Measurements from ENCODE around the gene SAP25.
"Not testable (repeated sequence)": the region's sequence is repeated elsewhere in the genome, so short reads cannot be mapped to it uniquely, and the experiment has no call there.

Gene SAP25

DNA sequence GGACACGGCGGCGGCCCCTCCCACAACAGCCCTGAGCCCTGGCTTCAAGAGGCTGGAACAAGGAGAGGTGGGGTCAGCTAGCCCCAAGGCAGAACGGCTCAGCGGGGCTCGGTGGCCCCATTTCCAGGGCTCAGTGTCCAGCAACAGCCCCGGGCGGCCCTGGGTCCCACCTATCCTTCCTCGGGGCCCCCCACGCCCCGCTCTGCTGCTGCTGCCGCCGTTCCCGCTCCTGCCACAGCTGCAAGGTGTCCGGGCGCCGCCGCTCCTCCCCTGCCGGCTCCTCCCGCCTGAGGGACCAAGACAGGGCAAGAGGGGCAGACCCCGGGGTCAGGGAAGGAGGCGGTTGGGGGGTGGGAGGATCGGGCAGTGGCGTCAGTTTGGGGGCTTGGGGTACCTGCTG, 3.4 kb upstream of the SAP25 start:
- no peak overlapping the region for H3K27ac ChIP-seq
- DNase-seq (ENCODE audit: low read depth, low spot score): no peak

DNA sequence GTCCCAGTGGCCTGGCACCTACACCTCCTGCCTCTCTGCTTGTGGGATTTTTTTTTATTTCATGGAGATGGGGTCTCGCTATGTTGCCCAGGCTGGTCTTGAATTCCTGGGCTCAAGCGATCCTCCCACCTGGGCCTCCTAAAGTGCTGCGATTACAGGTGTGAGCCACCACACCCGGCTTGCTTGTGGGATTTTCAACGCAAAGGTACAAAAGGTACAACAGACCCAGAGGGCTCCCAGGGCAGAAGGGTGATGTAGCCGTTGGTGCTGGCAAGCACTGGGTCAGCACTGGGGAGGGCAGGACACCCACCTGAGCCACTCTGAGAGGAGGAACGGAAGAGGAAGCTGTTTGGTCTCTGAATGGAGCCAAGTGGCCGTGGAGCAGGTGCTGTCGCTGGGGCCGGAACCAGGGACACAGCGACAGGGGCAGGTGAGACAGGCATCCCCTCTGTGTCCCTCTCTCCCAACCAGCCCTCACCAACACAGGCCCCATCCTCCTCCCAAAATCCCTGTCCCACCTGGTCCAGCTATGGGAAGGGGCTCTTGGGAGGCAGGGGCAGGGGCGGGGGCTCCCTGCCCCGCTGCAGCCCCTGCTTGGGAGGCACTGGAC, 2.8 kb upstream of the SAP25 start:
- no peak for DNase-seq (ENCODE audit: low read depth, low spot score)

DNA sequence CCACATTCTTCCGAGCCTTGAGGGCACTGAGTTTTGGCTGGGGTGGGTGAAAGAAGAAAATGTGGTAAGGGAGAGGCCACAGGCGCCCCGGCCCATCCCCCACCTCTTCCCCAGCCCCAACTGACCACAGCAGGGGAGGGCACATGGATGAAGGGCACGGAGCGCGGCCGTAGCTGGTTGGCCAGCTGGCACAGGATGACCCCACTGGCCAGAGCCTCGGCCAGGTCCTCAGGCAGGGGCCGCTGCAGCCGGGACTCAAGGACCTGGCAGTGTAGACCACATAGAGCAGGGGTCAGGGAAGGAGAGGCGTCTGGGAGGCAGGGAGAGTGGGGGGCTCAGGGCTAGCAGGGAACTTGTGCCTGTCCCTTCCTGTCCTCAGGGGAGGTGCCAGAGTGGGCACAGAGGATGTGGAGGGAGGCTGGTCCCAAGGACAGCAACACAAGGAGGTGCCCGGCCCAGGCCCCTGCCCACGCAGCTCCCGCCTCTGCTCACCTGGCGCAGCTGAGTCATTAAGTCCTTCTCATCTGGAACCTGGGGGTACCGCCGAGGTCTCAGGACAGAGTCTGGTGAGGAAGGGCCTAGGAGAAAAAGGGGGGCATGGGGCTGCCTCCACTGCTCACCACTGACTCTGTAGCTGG, 2.2 kb upstream of the SAP25 start:
- DNase-seq (ENCODE audit: low read depth, low spot score): no peak
- no peak overlapping the region for H3K27ac ChIP-seq

More for the DNA sequence above, 2.8 kb upstream of the SAP25 start:
- H3K27ac ChIP-seq: no peak overlapping the region

DNA sequence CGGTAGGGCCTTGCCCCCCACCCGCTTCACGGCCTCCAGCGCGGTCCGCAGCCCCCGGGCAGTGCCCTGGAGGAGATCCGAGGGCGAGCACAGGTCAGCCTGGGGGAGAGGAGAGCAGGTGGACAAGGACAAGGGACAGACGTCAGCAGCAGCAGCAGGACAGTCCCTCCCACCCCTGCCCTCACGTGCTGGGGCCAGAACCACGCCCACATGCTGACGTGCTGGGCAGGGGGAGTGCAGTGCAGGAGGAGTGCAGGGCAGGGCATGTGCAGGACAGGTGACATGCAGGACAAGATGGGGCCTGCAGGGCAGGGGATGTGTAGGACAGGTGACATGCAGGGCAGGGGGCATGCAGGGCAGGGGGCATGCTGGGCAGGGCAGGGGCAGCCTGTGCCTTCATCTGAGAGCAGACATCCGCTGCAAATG, 1.5 kb upstream of the SAP25 start:
- no peak for DNase-seq (ENCODE audit: low read depth, low spot score)
- no peak overlapping the region for H3K27ac ChIP-seq

DNA sequence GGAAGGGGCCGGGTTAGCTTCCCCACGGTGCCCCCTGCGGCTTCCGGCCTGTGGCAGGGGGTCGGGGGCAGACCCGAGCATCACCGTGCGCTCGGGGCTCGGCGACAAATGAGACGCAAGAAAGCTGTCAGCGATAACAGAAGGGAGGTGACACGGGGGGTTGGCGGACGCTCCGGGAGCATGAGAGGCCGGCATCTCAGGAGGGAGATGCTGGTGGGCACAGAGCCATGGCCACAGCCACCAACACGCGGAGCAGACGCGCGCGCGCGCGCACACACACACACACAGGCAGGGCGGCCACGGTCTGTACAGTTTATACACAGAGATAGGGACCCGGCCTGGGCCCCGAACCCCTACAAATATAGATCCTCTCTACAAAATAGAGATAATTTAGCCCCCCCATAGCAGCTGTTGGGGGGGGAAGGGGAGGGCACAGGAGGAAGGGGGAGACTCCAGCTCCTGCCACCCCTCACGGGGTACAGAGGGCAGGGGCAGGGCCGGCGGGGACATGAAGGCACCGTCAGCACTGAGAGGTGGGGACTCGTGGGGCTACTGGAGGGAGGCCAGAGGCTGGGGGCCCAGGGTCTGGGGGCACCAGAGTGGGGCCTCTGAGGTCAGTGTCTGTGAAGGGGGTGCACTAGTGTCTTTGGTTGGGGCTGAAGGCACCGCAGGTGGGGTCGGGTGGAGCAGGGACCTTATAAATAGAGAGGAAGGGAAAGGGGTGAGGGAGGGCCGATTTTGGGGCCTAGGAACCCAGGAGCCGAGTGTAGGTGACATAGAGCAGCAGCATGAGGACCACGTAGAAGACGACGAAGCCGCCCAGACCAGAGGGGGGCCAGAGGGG, 884 bp upstream of the SAP25 start:
- DNase-seq (ENCODE audit: low read depth, low spot score): no peak

DNA sequence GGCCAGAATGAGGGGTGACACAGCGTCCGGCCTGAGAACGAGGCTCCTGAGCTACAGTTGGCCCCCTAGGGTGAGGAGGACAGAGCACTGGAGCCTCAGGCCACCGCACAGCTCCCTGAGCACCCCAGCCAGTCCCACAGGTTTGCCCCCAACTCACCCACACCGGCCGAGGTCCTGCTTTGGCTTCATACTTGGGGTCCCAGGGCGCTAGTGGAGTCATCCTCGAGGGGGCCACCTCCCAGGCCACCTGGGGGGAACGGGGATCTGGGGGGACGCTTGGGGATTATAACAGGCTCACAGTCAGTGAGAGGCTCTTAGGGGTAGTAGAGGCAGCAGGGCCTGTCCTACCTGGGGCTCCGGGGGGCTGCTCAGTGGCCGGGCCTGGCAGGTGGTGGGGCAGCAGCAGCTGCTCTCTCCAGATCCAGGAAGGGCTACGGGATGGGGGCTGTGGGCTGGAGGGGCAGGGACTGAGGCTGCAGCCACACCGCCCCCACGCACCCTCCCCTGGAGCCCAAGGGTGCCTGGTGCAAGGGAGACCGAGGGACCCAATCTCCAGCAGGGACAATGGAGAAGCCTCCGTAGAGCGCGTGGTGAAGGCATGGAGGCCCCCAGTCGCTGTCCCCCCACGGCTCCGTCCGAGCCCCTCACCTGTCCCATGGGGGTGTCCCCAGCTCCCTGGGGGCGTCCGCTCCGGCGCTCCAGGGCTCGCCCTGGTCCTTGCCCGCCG, 588 bp downstream of the SAP25 start:
- no peak for DNase-seq (ENCODE audit: low read depth, low spot score)
- no peak overlapping the region for H3K27ac ChIP-seq

More for the DNA sequence above, 884 bp upstream of the SAP25 start:
- H3K27ac ChIP-seq: no peak overlapping the region

DNA sequence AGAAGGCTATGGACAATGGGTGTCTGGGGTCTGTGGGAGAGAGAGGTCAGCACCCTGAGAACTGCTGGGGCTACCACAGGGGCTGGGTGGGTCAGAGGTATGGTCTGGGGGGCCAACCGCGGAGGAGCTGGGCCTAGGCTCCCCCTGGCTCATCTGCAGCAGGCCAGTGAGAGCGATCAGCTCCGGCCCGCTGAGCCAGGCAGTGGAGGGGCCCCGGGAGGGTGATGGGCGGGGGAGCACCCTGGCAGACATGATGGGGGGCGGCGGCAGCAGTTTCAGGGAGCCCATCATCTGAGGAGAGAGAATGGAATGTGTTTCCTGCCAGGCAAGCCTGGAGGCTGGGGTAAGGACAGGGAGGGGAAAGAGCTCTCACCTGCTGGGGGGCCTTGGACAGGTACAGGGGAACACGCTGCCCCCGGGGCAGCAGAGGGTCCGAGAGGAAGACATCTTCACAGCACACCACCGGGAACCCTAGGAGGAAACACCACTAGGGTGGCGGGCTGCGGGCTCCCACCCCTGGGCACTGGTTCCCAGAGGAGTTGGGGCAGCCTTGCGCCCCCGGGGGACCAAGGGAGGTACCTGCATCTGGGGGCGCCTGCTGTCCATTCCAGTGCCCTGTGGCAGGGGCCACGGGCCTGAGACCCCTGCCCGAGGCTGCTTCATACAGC, 1.3 kb downstream of the SAP25 start:
- no peak for DNase-seq (ENCODE audit: low read depth, low spot score)

DNA sequence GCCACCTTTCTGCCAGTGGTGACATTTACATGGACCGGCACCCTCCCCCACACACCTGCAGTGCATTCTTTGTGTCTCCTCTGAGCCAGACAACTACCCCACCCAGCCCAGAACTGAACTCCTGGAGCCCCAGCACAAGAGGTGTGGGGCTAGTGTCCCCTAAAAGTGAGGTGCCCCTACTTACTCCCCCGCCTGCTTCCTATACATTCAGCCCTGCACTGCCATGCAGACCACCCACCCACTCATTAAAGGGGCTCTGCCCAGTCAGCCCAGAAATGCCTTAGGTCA, 1.9 kb downstream of the SAP25 start:
- no peak for DNase-seq (ENCODE audit: low read depth, low spot score)
- no peak overlapping the region for H3K27ac ChIP-seq

More for the DNA sequence above, 1.3 kb downstream of the SAP25 start:
- no peak overlapping the region for H3K27ac ChIP-seq

DNA sequence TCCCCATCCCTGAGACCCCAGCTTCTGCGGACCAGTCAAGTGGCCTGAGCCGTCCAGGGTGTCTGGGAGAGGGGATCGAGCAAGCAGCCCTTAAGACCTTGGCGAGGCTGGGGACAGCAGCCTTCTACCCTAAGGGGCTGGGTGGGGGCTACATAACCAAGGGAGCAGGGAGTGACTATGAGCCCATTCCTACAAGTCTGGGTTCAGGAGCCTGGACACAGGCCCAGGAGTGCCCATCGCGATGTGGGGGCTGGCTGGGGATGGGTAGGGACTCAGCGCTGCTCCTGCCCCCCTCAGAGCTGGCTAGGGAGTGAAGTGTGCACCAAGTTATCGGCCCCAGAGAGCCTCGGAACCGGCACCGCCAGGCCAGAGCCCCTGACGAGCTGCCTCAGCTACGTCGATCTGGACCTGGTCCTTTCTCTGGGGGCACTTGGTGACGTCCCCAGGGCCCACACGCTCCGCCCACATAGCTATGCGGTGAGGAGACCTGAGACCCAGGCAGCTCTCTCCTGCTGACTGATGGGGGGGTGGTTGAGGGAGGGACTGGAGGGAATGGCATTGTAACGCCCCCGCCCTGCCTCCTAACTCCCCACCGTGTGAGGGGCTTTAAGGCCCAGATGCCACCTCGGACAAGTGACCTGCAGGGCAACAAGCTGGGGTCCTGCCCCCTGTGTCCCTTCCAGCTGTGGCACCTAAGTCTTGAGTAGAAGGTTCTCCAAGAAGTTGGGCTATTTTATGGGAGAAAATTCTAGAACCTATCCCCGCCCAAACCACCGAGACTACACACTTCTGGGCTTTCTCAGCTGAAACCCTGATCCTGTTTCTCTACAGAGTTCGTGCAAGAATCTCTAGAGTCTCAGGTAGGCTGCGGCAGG, 2.5 kb downstream of the SAP25 start:
- no peak for DNase-seq (ENCODE audit: low read depth, low spot score)

DNA sequence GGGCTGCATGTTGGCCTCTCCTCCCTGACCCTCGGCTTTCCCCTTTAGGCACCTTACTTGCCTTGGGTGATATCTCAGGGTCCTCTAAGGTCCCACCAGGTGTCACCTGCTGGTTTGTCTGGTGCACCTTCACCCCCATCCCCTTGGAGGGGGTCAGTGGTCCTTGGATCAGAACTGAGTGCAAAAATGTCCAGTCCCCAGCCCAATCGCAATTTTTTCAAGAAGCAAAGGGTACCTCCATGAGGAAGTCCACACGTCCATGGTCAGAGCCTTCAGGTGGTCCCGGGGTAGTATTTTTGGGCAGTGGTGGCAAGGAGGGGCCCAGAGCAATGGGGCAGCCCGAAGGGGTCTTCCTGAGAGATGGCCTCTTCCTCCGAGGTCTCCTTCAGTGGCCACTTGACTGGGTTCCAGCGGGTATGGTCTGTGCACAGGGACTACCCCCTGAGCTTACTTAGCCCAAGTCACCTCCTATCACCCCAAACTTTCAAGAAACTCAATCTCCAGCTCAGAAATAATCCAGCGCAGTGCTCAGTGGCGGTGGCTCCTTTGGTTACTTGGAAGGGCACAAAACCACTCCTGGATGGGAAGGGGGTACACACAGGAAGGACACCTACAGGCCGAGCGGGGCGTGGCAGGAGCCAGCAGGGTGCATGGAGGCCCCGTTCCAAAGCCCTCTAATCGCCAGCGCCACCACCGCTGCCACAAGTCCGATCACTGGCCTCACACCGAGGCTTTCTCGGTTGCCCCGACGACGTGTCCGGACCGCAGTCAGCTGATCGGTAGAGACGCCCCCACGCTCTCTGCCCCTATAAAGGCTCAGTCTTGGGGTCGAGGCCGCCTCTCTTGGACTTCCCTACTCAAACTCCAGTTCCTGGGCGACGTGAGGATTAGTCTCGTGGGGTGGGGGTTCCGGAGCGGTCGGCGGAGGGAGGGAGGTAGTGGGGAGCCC, 4.5 kb downstream of the SAP25 start:
- no peak overlapping the region for H3K27ac ChIP-seq
- no peak for DNase-seq (ENCODE audit: low read depth, low spot score)

More for the DNA sequence above, 2.5 kb downstream of the SAP25 start:
- H3K27ac ChIP-seq: no peak overlapping the region

DNA sequence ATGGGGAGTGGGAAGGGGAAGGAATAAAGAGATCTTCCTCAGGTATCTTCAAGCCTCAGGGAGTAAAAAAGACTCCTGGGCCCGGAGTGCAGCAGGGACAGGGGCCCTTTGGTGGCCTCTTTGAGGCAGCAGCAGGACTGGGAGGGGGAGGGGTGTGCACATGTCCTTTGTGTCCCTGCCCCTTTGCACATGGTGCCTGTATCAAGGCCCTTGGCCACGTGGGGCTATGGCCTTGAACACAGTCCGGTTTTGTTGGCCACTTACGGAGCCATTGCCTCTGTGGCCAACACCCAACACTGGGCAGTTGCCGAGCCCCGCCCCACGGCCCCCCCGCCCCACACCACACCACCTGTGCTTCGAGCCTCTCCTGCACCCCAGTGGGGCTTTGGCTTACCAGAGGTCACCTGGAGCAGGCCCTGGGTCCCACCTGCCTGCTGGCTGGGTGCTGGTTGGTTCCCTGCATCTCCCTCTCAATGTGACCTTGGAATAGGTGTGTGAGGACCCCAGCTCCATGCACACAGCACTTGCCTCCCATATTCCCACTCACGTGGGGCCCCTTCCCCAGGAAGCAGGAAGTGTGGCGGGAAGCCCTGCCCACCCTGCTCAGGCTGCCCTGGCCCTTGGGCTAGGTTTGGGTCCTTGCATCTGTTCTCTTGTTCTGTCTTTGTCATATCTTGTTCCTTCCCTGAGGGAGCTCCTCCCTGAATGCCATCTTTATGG, 5.4 kb downstream of the SAP25 start:
- H3K27ac ChIP-seq: no peak overlapping the region
- no peak for DNase-seq (ENCODE audit: low read depth, low spot score)

DNA sequence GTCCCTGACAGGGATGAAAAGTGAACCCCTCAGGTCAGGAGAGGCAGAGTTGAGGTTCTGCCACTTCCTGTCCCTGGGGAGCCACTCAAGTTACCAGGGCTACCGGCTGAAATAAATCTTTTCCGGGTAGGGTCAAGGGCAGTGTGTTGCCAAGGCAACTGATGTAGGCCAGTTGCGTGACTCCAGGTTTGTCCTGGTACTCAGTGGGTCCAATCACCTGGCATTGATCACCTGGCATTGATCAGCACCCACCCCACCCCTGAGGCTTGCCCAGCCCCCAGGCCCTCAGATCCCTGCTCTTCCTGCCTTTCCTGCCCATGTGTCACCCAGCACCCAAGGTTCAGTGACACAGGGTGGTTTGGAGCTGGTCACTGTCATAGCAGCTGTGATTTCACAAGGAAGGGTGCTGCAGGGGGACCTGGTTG, 5.9 kb downstream of the SAP25 start:
- no peak for DNase-seq (ENCODE audit: low read depth, low spot score)
- no peak overlapping the region for H3K27ac ChIP-seq

DNA sequence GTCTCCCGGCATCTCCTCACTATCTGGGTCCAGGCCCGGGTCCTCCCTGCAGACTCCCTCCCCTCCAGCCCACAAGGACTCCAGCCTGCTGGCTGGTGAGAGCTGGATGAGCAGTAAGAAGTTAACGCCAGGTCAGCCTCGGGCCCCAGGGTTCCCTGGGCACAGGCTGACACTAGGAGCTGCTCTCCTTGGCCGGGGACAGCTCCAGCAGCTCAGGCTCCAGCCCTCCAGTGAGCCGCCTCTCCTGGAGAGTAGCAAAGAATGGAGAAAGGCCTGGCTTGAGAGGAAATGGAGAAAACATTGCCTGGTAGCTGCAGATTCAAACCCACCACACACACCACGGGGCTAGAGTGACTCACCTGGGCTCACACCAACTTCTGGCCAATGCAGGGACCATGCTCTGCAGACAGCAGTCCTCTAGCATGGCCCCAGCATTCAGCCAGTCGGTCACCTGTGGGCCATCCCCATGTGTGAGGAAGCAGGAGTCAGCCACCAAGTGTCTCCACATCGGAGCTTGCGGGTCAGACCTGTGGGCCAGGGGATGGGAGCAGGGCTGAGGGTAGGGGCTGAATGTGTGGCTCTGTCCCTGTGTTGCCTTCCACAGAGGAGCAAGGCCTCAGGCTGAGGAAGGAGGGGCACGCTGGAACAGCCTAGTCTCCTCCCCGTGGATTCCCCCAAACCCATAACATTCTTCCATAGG, 6.5 kb downstream of the SAP25 start:
- DNase-seq (ENCODE audit: low read depth, low spot score): no peak
- no peak overlapping the region for H3K27ac ChIP-seq

DNA sequence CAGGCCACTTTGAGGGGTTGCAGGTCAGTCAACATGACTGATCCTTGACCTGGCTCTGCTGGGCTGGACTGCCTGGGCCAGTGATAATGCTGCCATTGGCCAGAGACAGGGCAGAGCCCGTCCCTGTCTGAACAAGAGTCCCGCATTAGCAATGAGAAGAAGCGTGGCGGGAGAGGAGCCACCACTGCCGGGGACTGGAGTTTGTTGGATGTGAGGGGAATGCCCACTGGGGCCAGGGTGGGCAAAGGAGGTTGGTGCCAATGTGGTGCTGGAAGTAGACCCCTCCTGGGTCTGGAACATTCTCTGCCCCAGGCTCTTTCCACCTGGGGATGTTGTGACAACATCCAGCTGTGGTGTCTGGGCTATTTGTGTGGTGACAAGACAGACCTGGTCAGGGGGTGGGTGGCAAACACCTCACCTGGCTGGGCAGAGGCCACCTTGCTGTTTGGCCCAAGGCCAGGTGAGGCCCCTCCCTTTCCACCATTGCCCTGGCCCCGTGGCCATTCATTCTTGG, 7.6 kb downstream of the SAP25 start:
- no peak for DNase-seq (ENCODE audit: low read depth, low spot score)
- no peak overlapping the region for H3K27ac ChIP-seq

DNA sequence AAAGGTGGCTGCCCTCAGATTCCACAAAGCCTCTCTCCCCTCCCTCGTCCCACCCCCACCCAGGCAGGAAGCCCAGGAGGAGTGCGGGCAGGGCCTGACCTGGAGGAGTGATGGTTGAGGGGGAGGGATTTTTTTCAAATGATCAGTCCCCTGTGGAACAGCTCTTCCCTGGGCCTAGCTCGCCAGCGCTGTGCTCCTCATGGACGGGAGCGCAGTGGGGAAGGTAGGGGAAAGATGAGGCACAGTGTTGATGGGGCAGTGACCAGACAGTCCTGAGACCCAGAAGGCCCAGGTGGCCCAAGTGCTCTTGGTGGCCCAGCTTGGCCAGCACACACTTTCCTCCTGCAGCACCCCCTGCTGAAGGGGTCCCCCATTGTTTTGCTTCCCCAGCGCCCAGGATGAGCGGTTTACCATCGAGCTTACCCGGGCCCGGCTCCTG, 8.5 kb downstream of the SAP25 start:
- DNase-seq (ENCODE audit: low read depth, low spot score): no peak
- H3K27ac ChIP-seq: no peak overlapping the region

DNA sequence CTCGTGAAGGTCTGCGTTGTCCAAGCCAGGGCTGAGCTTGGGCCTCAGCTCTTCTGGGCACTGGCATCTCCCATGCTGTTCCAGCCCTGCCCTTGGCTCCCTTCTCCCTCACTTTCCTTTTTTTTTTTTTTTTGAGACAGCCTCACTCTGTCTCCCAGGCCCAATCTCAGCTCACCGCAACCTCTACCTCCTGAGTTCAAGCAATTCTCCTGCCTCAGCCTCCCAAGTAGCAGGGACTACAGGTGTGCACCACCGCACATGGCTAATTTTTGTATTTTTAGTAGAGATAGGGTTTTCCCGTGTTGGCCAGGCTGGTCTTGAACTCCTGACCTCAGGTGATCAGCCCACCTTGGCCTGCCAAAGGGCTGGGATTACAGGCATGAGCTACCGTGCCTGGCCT, 9.3 kb downstream of the SAP25 start:
- not testable (repeated sequence) for DNase-seq (ENCODE audit: low read depth, low spot score); H3K27ac ChIP-seq
